ENCODE results near the gene SRSF8. TPM values are rescaled to one million over a fixed set of nuclear protein-coding genes. Genes with fewer than 3 reads are reported as not detected.

The SRSF8 gene
- total and polyA plus RNA-seq, 9 of the 15 experiments (the other 6 are each of a cell fraction or from before 2014, with no cell fraction given), result 18.0 to 53.4 (median 27.9) TPM

- TF ChIP-seq HOMEZ (CRISPR knock-in tag; IDR thresholded peaks at IDR 0.05) (no peak), JUND (IDR thresholded peaks at IDR 0.05; ENCODE audit: borderline replicate concordance, low read depth, low read length) (0 out of 2 replicates have a peak, but pooled peaks have one; percentile 11), JUND (tag; IDR thresholded peaks at IDR 0.05; ENCODE audit: borderline replicate concordance, low read depth, low read length) (no peak; the same call in 2 of the 3 replicates), SUPT5H (IDR thresholded peaks at IDR 0.05) (peak; percentile 85), HINFP (tag; conservative IDR thresholded peaks at IDR 0.05; ENCODE audit: low read depth) (no peak), CTBP1 (IDR thresholded peaks at IDR 0.05; ENCODE audit: borderline replicate concordance) (peak; percentile 82; the same call in 1 of the 2 replicates), ARID4B (CRISPR knock-in tag; IDR thresholded peaks at IDR 0.05) (peak; percentile 79), RBFOX2 (IDR thresholded peaks at IDR 0.05; ENCODE audit: low read depth, low read length) (peak; percentile 98), ZNF384 (IDR thresholded peaks at IDR 0.05; ENCODE audit: low read depth, low read length) (no peak), DLX4 (CRISPR knock-in tag; IDR thresholded peaks at IDR 0.05) (no peak), MITF (IDR thresholded peaks at IDR 0.05) (no peak), ZBTB34 (CRISPR knock-in tag; IDR thresholded peaks at IDR 0.05) (0 out of 2 replicates have a peak, but pooled peaks have one; percentile 13), ZNF77 (CRISPR knock-in tag; IDR thresholded peaks at IDR 0.05) (no peak), NBN (IDR thresholded peaks at IDR 0.05; ENCODE audit: low read depth) (no peak)
These were observed 521 bp downstream of the SRSF8 start (continued) for GRCh38 chr11:95067039-95067840.
